K562 (cell line): ENCODE measurements around the gene SRGN. TPM values are rescaled to one million over a fixed set of nuclear protein-coding genes. Genes with fewer than 3 reads are reported as not detected.

Experiments
- ARID1B ChIP-seq: fragments of 450-650 bp; IDR thresholded peaks from 2 replicates; pipeline ENCODE4 v1.6.1; 2016; ENCODE audit warnings: antibody characterized with exemption, mild to moderate bottlenecking, inconsistent platforms
- CREM ChIP-seq: IDR thresholded peaks from 2 replicates; pipeline ENCODE4 v1.6.1; 2014; ENCODE audit warnings: antibody characterized with exemption, low read depth
- EP300 ChIP-seq: IDR thresholded peaks from 2 replicates; pipeline ENCODE4 v1.6.1; 2012; ENCODE audit warnings: low read length, improper control_type of control experiment
- FOSL1 ChIP-seq: fragments of 200-800 bp; sonication (Bioruptor generic); conservative IDR thresholded peaks from 2 replicates; pipeline ENCODE4 v1.6.1; 2016; ENCODE audit warnings: missing genetic modification characterization, missing compliant biosample characterization
- GABPA ChIP-seq: fragments of 200-800 bp; sonication (Bioruptor generic); conservative IDR thresholded peaks from 2 replicates; pipeline ENCODE4 v1.6.1; 2016; ENCODE audit warnings: low read depth, missing genetic modification characterization, missing compliant biosample characterization
- KLF1 ChIP-seq: fragments of 450-650 bp; IDR thresholded peaks from 2 replicates; pipeline ENCODE4 v1.6.1; 2016; ENCODE audit warnings: missing genetic modification characterization, missing compliant biosample characterization
- L3MBTL2 ChIP-seq: fragments of 450-650 bp; IDR thresholded peaks from 2 replicates; pipeline ENCODE4 v1.6.1; 2016; ENCODE audit warnings: mild to moderate bottlenecking, moderate library complexity
- MAZ ChIP-seq, 2 experiments: fragments of 450-650 bp in 1 of 2; sonication (generic) in 1 of 2; formaldehyde crosslinking; IDR thresholded peaks in 1 of 2; conservative IDR thresholded peaks in 1 of 2; 2 replicates each; pipeline versions ENCODE4 v1.4.0 to v1.5.0; 2020; ENCODE audit warnings: mild to moderate bottlenecking in 1 of 2, missing genetic modification reagents in 1 of 2
- MTA3 ChIP-seq: fragments of 450-650 bp; formaldehyde crosslinking; IDR thresholded peaks from 2 replicates; pipeline ENCODE4 v1.6.1; 2017; ENCODE audit warnings: mild to moderate bottlenecking, borderline replicate concordance
- MTF1 ChIP-seq: fragments of 250-450 bp; sonication (Bioruptor Pico); IDR thresholded peaks from 2 replicates; pipeline ENCODE4 v1.9.0; 2021; ENCODE audit warnings: moderate library complexity, mild to moderate bottlenecking, inconsistent platforms, borderline replicate concordance
- NCOA1 ChIP-seq: fragments of 450-650 bp; IDR thresholded peaks from 2 replicates; pipeline ENCODE4 v1.6.1; 2016; ENCODE audit warnings: low read depth
- PHF8 ChIP-seq: fragments of 200-600 bp; sonication (generic); IDR thresholded peaks from 2 replicates; pipeline ENCODE4 v1.6.1; 2012; ENCODE audit warnings: mixed run types, mild to moderate bottlenecking, inconsistent platforms, low read length, moderate library complexity, borderline replicate concordance
- RBFOX2 ChIP-seq: fragments of 200-400 bp; formaldehyde crosslinking; IDR thresholded peaks from 2 replicates; pipeline ENCODE4 v1.6.1; 2017; ENCODE audit warnings: low read depth, mild to moderate bottlenecking, low read length, moderate library complexity
- RBM34 ChIP-seq: fragments of 200-400 bp; formaldehyde crosslinking; IDR thresholded peaks from 2 replicates; pipeline ENCODE4 v1.6.1; 2018; ENCODE audit warnings: low read length, borderline replicate concordance; ENCODE audit not compliant: insufficient read depth
- RCOR1 ChIP-seq, 2 experiments: IDR thresholded peaks; 2 replicates each; pipeline ENCODE4 v1.6.1; 2012; ENCODE audit warnings: low read depth in 2 of 2, low read length in 2 of 2, borderline replicate concordance in 1 of 2, improper control_type of control experiment in 1 of 2
- SAFB ChIP-seq: fragments of 200-400 bp; formaldehyde crosslinking; IDR thresholded peaks from 2 replicates; pipeline ENCODE4 v1.6.1; 2017; ENCODE audit warnings: low read depth, low read length, borderline replicate concordance
- SMARCA4 ChIP-seq: fragments of 450-650 bp; IDR thresholded peaks from 2 replicates; pipeline ENCODE4 v1.6.1; 2016
- TOE1 ChIP-seq, 2 experiments: fragments of 450-650 bp in 1 of 2; sonication (generic) in 1 of 2; formaldehyde crosslinking in 1 of 2; IDR thresholded peaks; 2 replicates each; pipeline versions ENCODE4 v1.7.1 to v1.8.0; 2016 to 2022; ENCODE audit warnings: borderline replicate concordance in 2 of 2, mild to moderate bottlenecking in 2 of 2, antibody characterized with exemption in 1 of 2, inconsistent platforms in 1 of 2, low read depth in 1 of 2, missing genetic modification reagents in 1 of 2, moderate library complexity in 1 of 2
- ZNF644 ChIP-seq: fragments of 200-800 bp; sonication (Bioruptor generic); IDR thresholded peaks from 2 replicates; pipeline ENCODE4 v1.6.1; 2016; ENCODE audit warnings: low read depth, missing genetic modification characterization, missing compliant biosample characterization
- ZNF766 ChIP-seq: fragments of 200-800 bp; sonication (Bioruptor generic); conservative IDR thresholded peaks from 2 replicates; pipeline ENCODE4 v1.6.1; 2016; ENCODE audit warnings: missing genetic modification characterization, missing compliant biosample characterization
- polyA plus RNA-seq, 8 experiments: library from polyadenylated mRNA; depleted of rRNA in 4 of 8; stranded (reverse) in 5 of 8; unstranded in 3 of 8; fragments of >200 nt; fragmentation: Nextera tagmentation in 2 of 8; fragmentation: Illumina TruSeq in 1 of 8; extraction: Ambion mirVana in 2 of 8; extraction: Trizol in 1 of 8; gene quantifications; 2 replicates each; pipeline versions ENCODE4 v1.2.1 to v1.2.3, GENCODE V29; 2011 to 2014; ENCODE audit warnings: inconsistent platforms in 1 of 8, missing spikeins in 1 of 8
- total RNA-seq, 7 experiments: library from RNA; depleted of rRNA in 6 of 7; stranded (reverse); fragments of >200 nt in 6 of 7; fragmentation: Illumina TruSeq in 2 of 7; extraction: Trizol in 2 of 7; gene quantifications; 2 replicates each; pipeline versions ENCODE4 v1.2.1 to v1.2.3, GENCODE V29; 2011 to 2021; ENCODE audit warnings: low replicate concordance in 1 of 7
- TF ChIP-seq, protein P1 (sequence below): fragments of 450-650 bp; IDR thresholded peaks from 2 replicates; pipeline ENCODE4 v1.6.1; 2016; ENCODE audit warnings: missing biosample characterization, missing genetic modification characterization
- TF ChIP-seq, protein P2 (sequence below): IDR thresholded peaks from 2 replicates; pipeline ENCODE4 v1.6.1; 2016; ENCODE audit warnings: missing genetic modification characterization, missing compliant biosample characterization
- TF ChIP-seq, protein P3 (sequence below), 3 experiments: fragments of 200-800 bp in 1 of 3; sonication (Bioruptor generic) in 1 of 3; sonication (generic) in 1 of 3; formaldehyde crosslinking in 1 of 3; IDR thresholded peaks; 2 replicates each; pipeline versions ENCODE4 v1.6.1 to v1.8.0; 2016 to 2022; ENCODE audit warnings: mild to moderate bottlenecking in 2 of 3, missing compliant biosample characterization in 2 of 3, missing genetic modification characterization in 2 of 3, missing genetic modification reagents in 1 of 3

The SRGN gene
- total and polyA plus RNA-seq, 9 of the 15 experiments (the other 6 are each of a cell fraction or from before 2014, with no cell fraction given), result 136 to 304 (median 180) TPM

DNA sequence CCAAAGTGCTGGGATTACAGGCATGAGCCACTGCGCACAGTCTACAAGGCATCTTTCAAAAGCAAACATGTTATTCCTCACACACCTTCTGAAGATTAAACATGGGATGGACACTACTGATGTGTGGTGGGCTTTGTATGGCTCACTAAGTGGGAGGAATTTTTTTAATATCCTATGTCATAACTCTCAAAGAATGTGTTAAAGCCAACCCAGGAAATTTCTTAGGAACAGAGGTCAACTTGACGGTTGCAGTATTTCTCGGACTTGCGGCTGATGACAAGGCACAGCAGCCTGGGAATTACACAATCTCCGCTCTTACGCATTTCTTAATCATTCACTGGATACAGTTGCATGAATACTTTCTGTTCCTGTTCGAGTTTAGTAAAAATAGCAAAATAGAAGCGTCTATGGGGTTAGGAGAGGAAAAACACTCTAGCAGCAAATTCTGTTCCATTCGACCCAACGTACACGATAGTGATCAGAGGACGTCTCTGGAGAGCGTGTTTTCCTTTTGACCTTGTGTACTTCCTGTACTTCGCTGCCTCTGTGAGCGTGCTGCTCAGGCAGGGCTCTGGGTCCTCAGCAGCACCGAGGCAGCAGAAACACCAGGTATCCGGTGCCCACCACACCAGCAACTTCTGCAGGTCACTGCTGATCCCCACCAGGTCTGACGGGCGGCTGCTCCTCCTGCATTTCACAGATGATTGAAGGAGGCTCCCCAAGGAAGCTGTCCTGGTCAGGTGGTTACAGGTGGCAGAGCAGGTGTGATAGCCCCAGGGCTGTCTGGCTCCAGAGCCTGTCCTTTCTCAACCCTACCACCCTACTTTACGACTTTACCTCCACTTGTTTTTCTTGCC is 26.4 kb upstream of the SRGN start (continued):
- TF ChIP-seq NCOA1, result no peak; the same call in 1 of the 2 replicates
- TF ChIP-seq, protein P1, sequence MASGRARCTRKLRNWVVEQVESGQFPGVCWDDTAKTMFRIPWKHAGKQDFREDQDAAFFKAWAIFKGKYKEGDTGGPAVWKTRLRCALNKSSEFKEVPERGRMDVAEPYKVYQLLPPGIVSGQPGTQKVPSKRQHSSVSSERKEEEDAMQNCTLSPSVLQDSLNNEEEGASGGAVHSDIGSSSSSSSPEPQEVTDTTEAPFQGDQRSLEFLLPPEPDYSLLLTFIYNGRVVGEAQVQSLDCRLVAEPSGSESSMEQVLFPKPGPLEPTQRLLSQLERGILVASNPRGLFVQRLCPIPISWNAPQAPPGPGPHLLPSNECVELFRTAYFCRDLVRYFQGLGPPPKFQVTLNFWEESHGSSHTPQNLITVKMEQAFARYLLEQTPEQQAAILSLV (tag), result peak; percentile 73; the same call in 1 of the 2 replicates
- TF ChIP-seq ZNF644 (tag), result peak; percentile 26; the same call in 1 of the 2 replicates
- TF ChIP-seq TOE1 (IDR thresholded peaks at IDR 0.05; ENCODE audit: borderline replicate concordance), result 0 out of 2 replicates have a peak, but pooled peaks have one; percentile 21
- TF ChIP-seq TOE1 (CRISPR knock-in tag; IDR thresholded peaks at IDR 0.05; ENCODE audit: borderline replicate concordance, low read depth), result no peak; the same call in 1 of the 2 replicates
- peak; percentile 63; the same call in 1 of the 2 replicates for TF ChIP-seq CREM
- TF ChIP-seq KLF1 (tag), result peak; percentile 39; the same call in 1 of the 2 replicates
- TF ChIP-seq, protein P2, sequence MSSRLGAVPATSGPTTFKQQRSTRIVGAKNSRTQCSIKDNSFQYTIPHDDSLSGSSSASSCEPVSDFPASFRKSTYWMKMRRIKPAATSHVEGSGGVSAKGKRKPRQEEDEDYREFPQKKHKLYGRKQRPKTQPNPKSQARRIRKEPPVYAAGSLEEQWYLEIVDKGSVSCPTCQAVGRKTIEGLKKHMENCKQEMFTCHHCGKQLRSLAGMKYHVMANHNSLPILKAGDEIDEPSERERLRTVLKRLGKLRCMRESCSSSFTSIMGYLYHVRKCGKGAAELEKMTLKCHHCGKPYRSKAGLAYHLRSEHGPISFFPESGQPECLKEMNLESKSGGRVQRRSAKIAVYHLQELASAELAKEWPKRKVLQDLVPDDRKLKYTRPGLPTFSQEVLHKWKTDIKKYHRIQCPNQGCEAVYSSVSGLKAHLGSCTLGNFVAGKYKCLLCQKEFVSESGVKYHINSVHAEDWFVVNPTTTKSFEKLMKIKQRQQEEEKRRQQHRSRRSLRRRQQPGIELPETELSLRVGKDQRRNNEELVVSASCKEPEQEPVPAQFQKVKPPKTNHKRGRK (tag), result no peak
- TF ChIP-seq GABPA (tag), result 0 out of 2 replicates have a peak, but pooled peaks have one; percentile 52
- TF ChIP-seq MTA3, result peak; percentile 82; the same call in 1 of the 2 replicates
- TF ChIP-seq SMARCA4, result peak; percentile 82; the same call in 1 of the 2 replicates
- peak; percentile 59; the same call in 1 of the 2 replicates for TF ChIP-seq RBFOX2
- TF ChIP-seq PHF8, result peak; percentile 30; the same call in 1 of the 2 replicates
- no peak for TF ChIP-seq MAZ (CRISPR knock-in tag; conservative IDR thresholded peaks at IDR 0.05 in 1 of 2, IDR thresholded peaks at IDR 0.05 in 1 of 2)
- peak; percentile 91 for TF ChIP-seq L3MBTL2
- TF ChIP-seq ZNF766 (CRISPR knock-in tag), result peak; percentile 50; the same call in 1 of the 2 replicates
- TF ChIP-seq ARID1B, result peak; percentile 65
- no peak for TF ChIP-seq SAFB
- TF ChIP-seq, protein P3, sequence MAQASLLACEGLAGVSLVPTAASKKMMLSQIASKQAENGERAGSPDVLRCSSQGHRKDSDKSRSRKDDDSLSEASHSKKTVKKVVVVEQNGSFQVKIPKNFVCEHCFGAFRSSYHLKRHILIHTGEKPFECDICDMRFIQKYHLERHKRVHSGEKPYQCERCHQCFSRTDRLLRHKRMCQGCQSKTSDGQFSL (CRISPR knock-in tag; IDR thresholded peaks at IDR 0.05), result no peak
- TF ChIP-seq, protein P3 (tag; IDR thresholded peaks at IDR 0.05), result no peak
- TF ChIP-seq FOSL1 (tag), result peak; percentile 81
- TF ChIP-seq RCOR1 (IDR thresholded peaks at IDR 0.05; ENCODE audit: borderline replicate concordance in 1 of 2, low read depth in 2 of 2, low read length in 2 of 2), result 0 out of 4 replicates have a peak, but pooled peaks of 1 of the 2 experiments have one; percentile 33
- TF ChIP-seq EP300, result peak; percentile 78
- no peak for TF ChIP-seq MTF1
- no peak for TF ChIP-seq RBM34
